Activated effector memory CD4-positive, alpha-beta T cell treated with Interleukin-2 at 50 U/mL for 16 hours (primary cell): ENCODE results near the gene CDCP2.

Experiments used
- DNase-seq: peaks from one replicate; pipeline ENCODE4 v3.0.0-alpha.2; 2020

Gene CDCP2

DNA sequence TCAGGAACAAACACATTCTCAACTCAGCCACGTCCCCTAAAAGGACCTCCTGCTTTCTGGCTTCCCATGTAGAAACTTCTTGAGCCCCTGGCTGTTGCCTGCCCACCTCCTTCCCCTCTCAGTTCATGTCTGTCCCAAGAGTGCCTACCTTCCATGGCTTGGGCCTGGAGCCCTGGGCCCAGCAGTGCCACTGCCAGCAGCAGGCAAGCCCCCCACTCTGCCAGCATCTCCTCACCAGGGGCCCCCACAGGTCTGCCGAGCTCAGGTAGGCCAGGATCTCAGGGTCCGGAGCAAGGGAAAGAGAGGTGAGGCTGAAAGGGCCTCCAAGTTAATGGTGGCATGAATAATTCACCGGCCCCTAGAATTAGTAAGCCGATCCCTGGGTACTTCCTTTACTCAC is at the start of gene CDCP2:
CDCP2 (minus strand) TSS at position 305 of the 400 bp plus-strand sequence; CDS start at position 227, 78 bp downstream.
- no peak for DNase-seq

DNA sequence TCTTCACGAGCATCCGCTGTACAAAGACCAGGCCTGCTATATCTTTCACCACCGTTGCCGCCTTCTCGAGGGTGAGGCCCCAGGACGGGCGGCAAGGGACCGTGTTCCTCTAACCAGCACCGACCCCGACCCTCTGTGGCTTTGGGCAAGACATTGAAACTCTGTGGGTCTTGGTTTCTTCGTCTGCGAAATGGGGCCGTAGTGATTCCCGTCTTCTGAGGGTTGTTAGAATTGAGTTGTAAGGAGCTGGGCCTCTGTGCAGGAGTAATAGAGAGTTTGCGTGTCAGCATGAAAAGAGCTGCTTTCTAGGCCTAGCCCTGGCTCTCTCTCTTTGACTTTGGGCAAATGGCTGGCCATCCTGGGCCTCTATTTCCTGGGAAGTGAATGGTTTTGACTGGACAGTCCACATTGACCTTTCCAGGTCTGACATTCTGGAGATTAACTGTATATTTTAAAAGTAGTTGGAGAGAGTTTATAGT is 47.8 kb upstream of the CDCP2 start:
- DNase-seq: no peak

DNA sequence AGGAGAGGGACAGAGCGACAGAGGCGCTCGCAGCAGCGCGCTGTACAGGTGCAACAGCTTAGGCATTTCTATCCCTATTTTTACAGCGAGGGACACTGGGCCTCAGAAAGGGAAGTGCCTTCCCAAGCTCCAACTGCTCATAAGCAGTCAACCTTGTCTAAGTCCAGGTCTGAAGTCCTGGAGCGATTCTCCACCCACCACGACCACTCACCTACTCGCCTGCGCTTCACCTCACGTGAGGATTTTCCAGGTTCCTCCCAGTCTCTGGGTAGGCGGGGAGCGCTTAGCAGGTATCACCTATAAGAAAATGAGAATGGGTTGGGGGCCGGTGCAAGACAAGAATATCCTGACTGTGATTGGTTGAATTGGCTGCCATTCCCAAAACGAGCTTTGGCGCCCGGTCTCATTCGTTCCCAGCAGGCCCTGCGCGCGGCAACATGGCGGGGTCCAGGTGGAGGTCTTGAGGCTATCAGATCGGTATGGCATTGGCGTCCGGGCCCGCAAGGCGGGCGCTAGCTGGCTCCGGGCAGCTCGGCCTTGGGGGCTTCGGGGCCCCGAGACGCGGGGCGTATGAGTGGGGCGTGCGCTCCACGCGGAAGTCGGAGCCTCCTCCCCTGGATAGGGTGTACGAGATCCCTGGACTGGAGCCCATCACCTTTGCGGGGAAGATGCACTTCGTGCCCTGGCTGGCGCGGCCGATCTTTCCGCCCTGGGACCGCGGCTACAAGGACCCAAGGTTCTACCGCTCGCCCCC is 47.1 kb upstream of the CDCP2 start, which contains the start of the genes CYB5RL and MRPL37:
CYB5RL (minus strand) TSS at position 266 of the 754 bp plus-strand sequence. CDS start 4,414 bp downstream, outside the sequence.
MRPL37 (plus strand) TSS at position 403 of the 754 bp plus-strand sequence; CDS start at position 480, 77 bp downstream.
- peak; percentile 82 for DNase-seq

DNA sequence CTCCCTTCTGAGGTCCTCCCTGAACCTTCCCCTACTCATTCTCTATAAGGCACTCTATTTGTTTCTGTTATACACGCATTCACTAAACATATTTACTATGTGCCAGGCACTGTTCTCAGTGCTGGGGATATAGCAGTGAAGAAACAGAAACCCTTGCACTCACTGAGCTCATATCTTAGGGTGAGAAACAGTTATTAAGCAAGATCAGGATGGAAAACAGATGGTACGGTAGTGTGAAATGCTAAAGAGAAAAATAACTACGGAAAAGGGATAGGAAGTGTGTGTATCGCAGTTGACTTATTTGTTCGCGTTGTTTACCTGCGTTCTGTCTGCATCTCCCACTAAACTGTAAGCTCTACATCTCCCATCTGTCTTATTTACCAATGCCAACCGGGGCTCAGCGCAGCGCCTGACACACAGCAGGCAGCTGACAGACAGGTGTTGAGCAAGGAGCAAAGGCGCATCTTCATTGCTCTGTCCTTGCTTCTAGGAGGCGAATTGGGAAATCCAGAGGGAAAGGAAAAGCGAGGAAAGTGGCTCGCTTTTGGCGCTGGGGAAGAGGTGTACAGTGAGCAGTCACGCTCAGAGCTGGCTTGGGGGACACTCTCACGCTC is 46.5 kb upstream of the CDCP2 start:
- DNase-seq: no peak

DNA sequence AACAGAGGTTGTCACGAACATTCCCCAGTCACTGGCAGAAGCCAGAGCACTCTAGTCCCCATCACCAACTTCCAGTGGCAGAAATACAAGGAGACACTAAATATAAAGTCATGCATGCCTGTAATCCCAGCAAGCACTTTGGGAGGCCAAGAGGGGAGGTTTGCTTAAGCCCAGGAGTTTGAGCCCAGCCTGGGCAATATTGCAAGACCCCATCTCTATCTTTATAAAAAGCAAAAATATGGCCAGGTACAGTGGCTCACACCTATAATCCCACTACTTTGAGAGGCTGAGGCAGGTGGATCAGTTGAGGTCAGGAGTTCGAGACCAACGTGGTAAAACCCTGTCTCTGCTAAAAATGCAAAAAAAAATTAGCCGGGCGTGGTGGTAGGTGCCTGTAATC is 40.7 kb upstream of the CDCP2 start:
- no peak for DNase-seq

DNA sequence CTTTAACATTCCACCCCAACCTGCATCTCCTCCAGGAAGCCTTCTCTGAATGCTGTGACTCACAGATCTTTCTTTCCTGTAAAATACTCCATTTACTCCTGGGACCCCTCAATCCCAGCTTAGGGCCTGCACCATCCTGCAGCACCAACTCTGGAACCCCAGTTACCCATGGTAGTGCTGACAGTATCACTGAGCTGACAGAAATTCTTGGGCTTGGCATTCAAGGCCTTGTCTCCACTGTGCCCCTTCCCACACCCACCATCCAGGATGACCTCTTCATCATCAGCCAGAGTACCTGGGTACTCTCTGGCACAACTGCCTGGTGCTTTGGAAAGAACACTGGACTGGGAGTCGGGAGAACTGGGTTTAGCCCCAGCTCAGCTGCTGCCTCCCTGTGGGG is 38.7 kb upstream of the CDCP2 start:
- no peak for DNase-seq

DNA sequence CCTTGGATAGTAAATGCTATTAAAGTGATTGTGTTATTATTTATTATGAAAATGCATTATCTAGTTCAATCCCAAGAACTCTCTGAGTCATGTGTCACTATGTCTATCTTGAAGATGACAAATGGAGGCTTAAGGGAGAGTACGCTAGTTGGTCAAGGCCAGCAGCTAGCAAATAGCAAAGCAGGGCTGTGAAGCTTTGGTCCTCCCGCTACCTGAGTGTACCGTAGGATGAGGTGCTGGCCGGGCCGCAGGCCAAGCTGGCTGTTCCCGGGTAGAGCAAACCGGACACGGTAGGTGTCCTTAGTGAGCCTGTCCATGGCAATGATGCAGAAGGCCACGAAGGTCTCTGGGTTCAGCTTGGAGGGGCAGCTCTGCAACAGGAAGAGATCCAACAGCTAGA is 37.7 kb upstream of the CDCP2 start:
- no peak for DNase-seq

DNA sequence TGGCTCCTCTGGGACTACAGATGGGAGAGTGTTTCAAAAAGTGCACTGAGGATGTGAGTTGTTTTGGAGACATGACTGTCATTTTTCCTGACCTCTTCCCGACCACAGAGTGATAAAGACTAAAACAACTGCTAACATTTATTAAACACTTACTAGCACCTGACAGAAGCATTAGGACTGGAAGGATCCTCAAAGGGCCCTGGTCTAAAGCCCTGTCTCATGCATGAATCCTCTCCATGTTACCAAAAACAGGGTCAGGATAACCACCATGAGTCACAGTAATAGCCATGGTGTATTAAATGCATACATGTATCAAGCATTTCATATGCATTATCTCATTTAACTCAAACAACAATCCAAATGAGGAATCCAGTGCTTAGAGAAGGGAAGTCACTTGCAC is 35.5 kb upstream of the CDCP2 start:
- DNase-seq: no peak

DNA sequence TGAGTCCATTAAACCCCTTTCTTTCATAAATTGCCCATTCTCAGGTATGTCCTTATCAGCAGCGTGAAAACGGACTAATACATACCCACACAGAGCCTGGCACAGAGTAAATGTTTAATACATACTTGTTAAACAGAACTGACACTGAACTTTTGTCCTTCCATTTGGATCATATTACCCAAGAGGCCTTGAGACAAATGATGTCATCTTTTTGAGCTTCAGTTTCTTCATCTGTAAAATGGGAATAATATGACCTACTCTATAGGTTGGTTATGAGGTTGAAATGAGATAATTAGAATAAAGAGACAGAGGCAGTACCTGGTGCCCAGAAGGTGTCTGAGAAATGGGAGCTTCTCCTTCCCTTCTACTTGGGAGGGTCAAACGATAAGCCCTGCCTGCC is 33.3 kb upstream of the CDCP2 start:
- no peak for DNase-seq

DNA sequence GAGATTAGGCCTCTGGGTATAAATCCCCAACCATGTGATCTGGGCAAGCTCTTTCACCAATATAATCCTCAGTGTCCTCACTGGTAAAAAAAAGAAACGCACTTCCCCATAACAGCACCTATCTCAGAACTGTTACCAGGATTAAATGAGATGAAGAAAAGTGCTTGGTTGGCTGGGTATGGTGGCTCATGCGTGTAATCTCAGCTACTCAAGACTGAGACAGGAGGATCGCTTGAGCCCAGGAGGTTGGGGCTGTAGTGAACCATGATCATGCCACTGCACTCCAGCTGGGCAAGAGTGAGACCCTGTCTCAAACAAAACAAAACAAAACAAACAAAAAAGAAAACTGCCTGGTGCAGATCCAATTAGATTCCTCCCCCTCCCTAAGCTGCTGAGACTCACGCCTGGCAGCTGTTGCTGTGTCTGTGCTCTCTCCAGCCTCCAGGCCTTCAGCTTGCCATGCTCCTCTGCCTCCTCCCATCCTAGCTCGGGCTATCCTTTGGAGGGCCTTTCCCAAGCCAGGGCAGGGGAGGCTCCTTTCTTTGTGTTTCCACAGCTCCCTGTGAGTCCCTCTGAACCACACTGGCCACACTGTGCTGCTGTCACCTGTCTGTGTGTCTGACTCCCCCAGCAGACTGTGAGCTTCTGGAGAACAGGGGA is 28.0 kb upstream of the CDCP2 start:
- DNase-seq: no peak

DNA sequence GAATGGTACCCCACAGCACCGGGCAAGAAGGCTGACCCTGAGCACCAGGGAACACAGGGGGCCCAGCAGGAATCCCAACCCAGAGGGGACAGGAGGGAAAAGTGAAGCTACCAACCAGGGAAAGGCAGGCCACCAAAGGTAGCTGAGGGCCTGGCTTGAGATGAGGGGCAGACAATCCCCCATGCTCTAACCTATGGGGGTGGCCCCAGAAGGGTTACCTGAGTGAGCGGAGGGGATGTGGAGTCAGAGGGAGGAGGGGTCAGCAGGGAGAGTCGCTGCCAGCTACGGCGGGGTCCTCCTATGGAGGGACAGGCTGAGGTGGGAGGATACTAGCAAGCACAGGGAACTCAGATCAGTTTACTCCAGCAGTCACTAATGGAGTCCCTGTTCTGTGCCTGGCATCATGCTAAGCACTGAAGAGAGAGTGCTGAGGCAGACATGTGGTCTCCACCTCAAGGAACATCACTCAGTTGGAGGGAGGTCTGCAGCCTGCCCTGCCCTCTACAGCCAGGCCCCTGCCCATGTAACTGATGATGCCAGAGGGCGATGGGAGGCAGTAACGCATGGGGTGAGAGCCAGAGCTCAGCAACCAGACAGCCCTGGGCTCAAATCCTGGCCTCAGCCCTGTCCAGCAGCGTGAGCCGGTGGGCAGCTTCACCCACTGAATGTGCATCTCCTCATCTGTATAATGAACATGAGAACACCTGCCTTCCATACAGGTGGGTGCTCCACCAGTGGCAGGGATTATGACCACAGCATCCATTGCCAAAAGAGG is 25.7 kb upstream of the CDCP2 start:
- no peak for DNase-seq

DNA sequence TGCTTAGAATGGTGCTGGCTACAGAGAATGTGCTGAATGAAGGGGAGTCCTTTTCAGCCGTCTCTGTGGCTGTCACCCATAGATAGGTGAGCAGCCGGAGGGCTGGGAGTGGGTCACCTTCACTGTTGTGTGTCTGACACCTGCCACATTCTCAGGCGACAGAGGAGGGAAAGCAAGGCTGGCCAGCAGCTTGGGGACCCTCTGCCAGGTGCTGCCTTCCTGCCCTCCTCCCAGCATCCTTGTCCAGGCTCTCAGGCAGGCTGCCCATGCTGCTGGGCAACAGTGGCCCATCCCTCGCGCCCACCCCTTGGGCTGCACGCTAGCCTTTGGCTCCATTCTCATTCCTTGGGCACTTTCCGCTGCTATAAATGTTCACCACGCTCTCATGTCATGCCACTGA is 24.9 kb upstream of the CDCP2 start:
- DNase-seq: no peak

DNA sequence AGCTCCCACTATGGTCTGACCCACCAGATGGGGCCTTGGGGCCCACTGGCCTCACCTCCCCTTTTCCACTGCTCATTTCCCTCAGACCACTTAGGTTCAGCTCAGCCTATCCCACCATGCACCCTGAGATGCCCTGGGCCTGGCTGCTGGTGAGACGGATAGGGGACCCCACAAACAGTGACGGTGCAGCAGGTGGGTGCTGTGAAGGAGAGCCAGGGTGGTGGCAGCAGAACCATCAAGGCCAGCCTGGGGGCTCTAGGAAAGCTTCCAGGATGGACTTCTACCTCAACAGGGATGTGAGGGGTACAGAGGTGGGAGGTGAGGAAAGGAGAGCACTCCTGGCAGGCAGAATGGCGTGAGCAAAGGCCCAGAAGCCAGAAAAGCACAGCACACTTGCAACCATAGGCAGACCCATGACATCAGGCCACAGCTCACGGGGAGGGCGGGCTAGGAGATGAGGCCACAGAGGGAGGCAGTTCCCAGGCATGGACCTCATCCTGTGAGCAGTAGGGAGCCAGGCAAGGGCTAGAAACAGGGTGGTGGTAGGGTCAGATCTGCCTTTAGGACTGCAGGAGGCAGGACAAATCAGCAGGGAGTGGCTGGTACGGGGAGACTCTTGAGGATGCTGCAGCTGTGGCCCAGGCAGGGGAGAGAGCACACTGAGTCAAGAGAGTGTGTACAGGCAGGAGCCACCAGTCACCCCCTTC is 24.0 kb upstream of the CDCP2 start:
- DNase-seq: no peak

DNA sequence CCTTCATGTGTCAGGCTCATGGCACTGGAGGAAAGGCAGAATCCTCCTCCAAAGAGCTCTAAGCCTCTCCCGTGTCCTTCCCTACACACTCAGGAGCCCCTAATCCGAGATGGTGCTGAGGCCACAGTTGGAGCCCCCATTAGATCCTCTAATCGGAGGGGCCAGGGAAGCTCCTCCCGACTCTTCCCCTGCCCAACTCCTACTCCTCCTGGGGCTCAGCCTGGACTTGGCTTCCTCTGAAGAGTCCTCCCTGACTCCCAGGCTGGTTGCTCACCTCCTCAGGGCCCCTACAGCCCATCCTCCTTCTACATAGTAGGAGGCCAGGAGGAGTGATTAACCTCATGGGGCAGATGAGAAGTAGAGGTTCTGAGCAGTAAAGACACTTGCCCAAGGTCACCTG is 21.3 kb upstream of the CDCP2 start:
- DNase-seq: no peak

DNA sequence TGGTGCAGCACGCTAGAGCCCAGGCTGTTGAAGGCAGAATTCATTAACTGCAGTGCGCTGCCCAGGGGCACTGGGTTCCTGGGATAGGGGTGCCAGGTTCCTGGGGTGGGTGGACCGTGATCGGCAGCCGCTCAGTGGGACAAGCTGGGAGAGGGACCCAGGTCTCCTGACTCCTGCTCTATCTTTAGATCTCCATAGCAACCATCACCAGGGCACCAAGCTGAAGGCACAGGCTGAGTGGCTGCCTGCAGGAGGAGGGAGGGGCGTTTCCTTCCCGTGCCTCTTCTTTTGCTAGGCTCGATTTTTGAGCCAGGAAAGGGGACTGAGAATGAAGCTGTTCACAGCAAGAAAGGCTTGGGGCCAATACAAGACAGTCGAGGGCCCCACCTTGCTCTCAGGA is 20.9 kb upstream of the CDCP2 start:
- DNase-seq: no peak

DNA sequence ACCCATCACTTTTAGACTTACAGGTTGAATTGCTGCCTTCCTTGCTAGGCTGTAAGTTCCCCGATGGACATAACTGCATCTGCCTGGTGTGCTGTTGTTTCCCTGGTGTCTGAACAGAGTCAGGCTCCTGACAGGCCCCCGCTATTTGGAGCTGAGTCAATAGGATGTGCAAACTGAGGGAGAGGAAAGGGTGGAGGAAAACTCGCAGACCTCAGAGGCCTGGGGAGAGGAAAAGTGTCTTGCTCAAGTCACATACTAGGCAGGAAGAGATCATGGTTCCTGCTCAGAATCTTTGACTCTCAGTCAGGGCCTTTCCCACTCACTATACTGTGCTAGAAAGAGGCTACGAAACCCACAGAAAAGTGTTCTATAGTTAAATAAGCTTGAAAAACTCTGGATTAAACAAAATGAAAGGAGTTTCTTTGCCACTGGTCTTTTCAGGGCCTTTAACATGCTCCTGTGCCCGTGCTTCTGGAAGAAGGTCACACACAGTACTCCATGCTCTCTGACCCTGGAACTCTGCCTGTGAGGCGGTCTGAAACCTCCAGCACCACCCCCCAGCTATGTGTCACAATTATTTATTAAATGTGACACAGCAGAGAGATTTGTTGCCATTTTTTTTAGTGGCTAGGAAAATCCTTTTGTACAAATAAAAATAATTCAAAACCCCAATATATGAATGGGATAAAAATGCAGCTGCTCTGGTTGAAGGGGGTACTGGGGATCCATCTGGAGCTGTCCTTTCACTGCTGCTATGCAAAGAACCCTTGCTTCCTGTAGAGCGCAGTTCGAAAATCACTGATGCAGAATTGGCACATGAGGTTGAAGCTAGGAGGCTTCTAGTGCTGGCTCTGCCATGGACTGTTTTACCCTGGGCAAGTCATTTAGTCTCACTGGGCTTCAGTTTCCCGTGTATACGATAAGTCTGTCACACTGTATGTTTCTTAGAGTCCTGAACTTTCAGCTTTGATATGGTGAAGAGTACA is 20.1 kb upstream of the CDCP2 start:
- DNase-seq: no peak

DNA sequence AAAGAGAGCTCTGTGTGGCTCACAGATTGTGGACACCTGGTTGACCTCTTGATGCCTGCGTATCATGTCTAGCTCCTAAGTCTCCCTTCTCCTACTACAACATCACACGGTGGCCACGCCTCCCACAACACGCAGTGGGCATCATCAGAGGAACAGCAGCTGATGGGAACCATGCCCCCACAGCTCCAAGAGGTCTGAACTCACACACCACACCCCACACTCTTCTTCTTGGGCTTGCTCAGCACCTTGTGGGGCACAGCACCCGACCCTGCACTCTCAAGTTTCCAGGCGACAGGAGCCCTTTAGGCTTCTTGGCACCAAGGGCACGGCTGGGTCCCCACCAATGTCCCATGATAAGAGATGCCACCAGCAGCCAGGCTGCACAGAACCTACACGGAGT is 18.8 kb upstream of the CDCP2 start:
- no peak for DNase-seq

DNA sequence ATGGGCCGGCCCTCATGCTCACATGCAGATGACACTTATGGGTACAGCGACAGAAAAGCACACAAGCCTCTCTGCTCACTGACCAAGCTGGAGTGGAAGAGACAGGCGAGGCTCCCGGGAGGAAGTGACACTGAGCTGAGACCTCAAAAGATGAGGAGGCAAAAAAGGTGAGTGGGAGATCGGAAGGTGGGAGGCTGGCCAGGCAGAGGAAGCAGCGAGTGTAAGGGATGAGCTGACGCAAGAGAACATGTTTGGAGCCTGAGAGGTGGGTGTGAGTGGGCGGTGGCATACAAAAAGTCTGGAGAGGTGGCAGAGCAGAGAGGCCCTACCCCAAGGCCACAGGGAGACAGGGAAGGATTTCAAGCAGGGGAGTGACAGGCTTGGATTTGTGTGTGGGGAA is 18.2 kb upstream of the CDCP2 start:
- no peak for DNase-seq

DNA sequence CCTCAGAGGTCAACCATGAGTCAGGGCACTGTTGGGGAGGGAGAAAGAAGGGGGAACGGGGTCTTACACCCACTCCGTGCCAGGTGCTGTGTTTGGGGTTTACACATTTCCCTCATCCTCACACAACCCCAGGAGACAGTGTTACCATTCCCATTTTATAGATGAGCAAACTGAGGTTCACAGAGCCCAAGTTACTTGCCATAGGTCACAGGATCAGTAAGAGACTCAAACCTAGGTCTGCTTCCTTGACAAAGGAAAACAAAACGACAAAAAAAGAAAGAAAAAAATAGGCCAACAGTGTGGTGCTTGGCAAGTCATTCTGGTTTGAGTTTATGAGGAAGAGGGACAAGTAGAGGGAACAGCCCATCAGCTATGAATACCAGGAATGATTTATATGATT is 16.3 kb upstream of the CDCP2 start:
- no peak for DNase-seq

DNA sequence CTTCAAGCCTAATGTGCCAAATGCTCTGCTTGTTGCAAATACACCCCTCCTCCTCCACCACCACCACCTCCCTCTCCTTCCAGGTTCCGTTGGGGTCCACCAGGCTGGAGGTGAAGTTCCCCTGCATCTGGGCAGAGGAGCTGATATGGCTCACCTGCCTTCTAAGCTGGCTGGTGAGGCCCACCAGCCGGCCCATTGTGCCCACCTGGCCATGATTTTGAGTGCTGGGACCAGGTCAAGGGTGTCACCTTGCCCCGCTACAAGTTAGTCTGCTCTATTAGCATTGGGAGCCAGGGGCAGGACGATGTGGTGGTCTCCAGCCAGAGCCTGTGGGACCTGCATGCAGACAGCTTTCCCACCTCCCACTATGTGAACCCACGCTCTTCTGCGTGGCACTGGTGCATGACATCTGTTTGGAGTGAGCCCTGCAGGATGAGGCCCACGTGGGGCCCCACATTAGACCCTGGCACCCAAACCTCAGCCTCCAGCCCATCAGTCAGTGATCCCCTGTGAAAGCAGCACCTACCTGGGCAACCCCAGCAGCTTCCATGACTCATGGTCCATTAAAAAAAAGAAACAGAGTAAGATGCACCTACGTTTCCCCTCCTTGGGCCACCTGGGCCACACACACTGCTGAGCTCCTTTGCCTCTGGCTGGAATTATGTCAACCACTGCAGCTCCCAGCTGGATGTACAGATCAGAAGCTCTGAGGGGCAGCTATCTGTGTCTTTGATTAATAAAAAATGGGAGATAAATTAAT is 15.6 kb upstream of the CDCP2 start:
- no peak for DNase-seq
